Measurements from ENCODE around the gene NCEH1. TPM values are rescaled to one million over a fixed set of nuclear protein-coding genes. Genes with fewer than 3 reads are reported as not detected.

Gene NCEH1
- total RNA-seq, 1 donor from 2014 or later: 22.4 TPM

DNA sequence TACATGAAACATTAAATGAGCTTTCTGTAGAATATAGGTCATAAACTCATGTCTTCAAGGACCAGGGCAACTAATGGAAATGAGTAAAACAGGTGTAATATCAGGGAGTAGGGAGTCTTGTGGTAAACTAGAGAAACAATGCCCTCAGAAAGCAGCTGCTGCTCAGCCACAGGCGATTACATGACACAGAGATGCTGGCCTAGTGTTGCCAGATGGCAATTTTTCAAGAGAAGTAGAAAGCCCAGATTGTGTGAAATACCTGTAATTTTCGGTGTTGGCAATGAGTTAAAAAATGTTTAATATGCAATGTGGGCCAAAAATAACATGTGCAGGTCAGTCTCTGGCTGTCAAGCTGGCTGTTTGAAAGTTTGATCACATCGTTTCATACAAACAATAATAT, 23.4 kb downstream of the NCEH1 start:
- no peaks in the 10 kb centered on the region for H3K27me3 ChIP-seq (ENCODE audit: control insufficient read depth, insufficient read depth, low read length)
- TF ChIP-seq, protein P1, sequence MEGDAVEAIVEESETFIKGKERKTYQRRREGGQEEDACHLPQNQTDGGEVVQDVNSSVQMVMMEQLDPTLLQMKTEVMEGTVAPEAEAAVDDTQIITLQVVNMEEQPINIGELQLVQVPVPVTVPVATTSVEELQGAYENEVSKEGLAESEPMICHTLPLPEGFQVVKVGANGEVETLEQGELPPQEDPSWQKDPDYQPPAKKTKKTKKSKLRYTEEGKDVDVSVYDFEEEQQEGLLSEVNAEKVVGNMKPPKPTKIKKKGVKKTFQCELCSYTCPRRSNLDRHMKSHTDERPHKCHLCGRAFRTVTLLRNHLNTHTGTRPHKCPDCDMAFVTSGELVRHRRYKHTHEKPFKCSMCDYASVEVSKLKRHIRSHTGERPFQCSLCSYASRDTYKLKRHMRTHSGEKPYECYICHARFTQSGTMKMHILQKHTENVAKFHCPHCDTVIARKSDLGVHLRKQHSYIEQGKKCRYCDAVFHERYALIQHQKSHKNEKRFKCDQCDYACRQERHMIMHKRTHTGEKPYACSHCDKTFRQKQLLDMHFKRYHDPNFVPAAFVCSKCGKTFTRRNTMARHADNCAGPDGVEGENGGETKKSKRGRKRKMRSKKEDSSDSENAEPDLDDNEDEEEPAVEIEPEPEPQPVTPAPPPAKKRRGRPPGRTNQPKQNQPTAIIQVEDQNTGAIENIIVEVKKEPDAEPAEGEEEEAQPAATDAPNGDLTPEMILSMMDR (IDR thresholded peaks at IDR 0.05; ENCODE audit: insufficient read depth, low read length, poor library complexity, severe bottlenecking): no peak
- peaks cover 1% of the 10 kb centered on the region for H3K36me3 ChIP-seq (ENCODE audit: control insufficient read depth, insufficient read depth, low read length)
- no peak for DNase-seq (ENCODE audit: low read depth)
- H3K4me3 ChIP-seq (ENCODE audit: low read depth, low read length): no peak overlapping the region

DNA sequence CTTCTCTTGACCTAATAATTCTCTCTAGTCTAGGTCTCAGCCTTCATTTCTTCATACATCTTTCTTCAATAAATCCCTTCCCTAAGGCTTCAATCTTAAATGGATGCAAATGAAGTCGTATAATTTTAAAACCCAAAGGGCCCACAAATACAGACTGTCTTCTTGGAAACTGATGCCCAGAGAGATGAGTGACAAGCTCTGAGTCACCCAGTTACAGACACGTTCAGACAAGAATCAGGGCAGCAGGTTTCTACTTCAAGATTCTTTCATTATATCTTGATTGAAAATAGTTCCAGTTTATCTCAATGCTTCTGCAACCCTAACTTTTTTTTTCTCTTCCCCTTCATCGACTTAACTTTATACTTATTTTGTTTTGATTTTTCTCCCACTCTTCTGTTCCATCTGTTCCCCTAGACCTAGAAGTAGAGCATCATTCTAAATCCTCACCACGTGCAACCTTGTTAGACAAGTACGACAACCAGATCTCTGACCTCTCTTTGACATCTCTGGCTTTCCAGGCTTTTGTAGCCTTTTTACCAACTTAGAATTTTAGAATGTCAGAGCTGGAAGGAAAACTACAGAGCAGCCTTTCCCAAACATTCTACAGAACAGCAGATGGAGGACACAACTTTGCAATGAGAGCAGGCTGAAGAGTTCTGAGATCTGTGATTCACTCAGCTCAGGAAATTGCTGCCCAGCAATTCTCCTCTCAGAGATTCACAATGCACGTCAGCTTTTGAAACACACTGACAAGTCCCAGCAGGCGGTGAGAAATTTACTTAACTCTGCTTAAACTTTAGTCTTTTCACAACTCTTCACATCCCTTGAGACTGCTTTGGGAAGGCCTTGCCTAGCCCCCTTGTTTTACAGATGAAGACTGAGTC, 25.3 kb downstream of the NCEH1 start:
- H3K4me3 ChIP-seq (ENCODE audit: low read depth, low read length): no peak overlapping the region
- no peak for DNase-seq (ENCODE audit: low read depth)
- no peaks in the 10 kb centered on the region for H3K36me3 ChIP-seq (ENCODE audit: control insufficient read depth, insufficient read depth, low read length)
- TF ChIP-seq, protein P1 (IDR thresholded peaks at IDR 0.05; ENCODE audit: insufficient read depth, low read length, poor library complexity, severe bottlenecking): no peak
- H3K27me3 ChIP-seq (ENCODE audit: control insufficient read depth, insufficient read depth, low read length): no peaks in the 10 kb centered on the region

DNA sequence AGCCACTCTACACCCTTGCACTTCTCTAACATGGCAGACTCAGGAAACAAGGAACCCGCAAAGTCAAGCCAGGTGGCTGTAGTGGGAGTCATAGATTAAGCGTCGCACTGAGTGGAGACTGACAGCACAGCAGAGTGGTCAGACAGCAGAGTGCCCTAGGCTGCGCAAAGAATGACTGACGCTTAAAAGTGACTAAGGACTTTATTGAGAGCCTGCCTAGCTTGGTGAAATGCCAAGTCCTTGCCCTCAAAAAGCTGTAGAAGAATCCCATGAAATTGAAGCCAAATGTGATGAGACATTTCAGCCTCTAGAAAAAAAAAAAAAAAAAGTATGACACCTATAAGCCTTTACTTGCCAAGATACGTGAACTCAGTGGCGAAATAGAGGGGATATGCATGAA, 30.2 kb downstream of the NCEH1 start:
- no peak for DNase-seq (ENCODE audit: low read depth)
- H3K36me3 ChIP-seq (ENCODE audit: control insufficient read depth, insufficient read depth, low read length): peaks cover 1% of the 10 kb centered on the region
- no peaks in the 10 kb centered on the region for H3K27me3 ChIP-seq (ENCODE audit: control insufficient read depth, insufficient read depth, low read length)
- TF ChIP-seq, protein P1 (IDR thresholded peaks at IDR 0.05; ENCODE audit: insufficient read depth, low read length, poor library complexity, severe bottlenecking): no peak
- H3K4me3 ChIP-seq (ENCODE audit: low read depth, low read length): no peak overlapping the region

DNA sequence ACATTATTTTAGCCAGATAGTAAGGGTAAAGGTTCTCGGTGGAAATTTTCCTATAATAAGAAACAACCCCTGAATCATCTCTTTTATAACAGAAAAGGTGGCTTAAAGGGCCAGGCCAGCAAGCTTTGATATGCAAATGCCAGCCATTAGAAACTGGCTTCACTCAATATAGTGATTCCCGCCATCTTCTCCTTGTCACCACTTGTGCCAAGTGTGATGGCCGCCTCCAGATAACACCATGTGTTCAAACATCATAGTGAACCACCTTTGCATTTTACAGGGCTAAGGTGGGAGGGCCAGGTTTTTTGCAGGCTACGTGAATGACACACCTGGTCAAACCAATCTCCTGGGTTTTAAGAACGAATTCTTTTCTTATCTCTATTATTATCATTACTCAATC, 31.3 kb downstream of the NCEH1 start:
- TF ChIP-seq, protein P1 (IDR thresholded peaks at IDR 0.05; ENCODE audit: insufficient read depth, low read length, poor library complexity, severe bottlenecking): no peak
- Histone ChIP-seq H3K4me3 (ENCODE audit: low read depth, low read length) (no peak overlapping the region), H3K36me3 (ENCODE audit: control insufficient read depth, insufficient read depth, low read length) (peaks cover 1% of the 10 kb centered on the region), H3K27me3 (ENCODE audit: control insufficient read depth, insufficient read depth, low read length) (no peaks in the 10 kb centered on the region)
- no peak for DNase-seq (ENCODE audit: low read depth)

DNA sequence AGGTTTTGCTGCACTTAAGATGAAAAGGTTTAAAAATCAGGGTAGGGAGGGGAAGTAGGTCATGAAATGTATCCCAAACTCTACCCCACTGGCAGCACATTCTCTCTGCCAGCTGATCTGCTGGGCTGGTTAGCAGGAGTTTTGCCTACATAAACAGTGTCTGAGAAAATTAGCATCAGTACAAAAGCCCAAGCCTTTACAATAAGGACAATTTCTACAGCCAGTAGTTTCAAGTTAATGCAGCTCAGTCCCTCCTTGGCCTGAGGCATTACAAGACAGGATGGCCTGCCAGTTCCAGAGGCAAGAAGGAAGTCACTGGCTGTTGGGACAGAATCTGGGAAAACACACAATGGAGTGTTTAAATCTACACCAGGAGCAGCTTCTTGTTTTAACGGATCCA, 32.8 kb downstream of the NCEH1 start:
- no peak for DNase-seq (ENCODE audit: low read depth)
- TF ChIP-seq, protein P1 (IDR thresholded peaks at IDR 0.05; ENCODE audit: insufficient read depth, low read length, poor library complexity, severe bottlenecking): no peak
- Histone ChIP-seq H3K27me3 (ENCODE audit: control insufficient read depth, insufficient read depth, low read length) (no peaks in the 10 kb centered on the region), H3K4me3 (ENCODE audit: low read depth, low read length) (no peak overlapping the region), H3K36me3 (ENCODE audit: control insufficient read depth, insufficient read depth, low read length) (peaks cover 1% of the 10 kb centered on the region)

Measured in kidney epithelial cell (primary cell).